HG02588 (cell line): ENCODE measurements around the gene SPECC1.

Source experiments
- ATAC-seq: cut with Tn5 transposase; IDR thresholded peaks from one replicate; pipeline ENCODE4 v1.9.1; 2021; ENCODE audit warnings: mild to moderate bottlenecking, moderate library complexity; ENCODE audit not compliant: unreplicated experiment

The SPECC1 gene

GRCh38 chr17:20200865-20201458 is 191.8 kb downstream of the SPECC1 start:
- ATAC-seq: no peak

- ATAC-seq: no peak
These were observed 193.0 kb downstream of the SPECC1 start for GRCh38 chr17:20202141-20202621.

- no peak for ATAC-seq
These were observed 193.9 kb downstream of the SPECC1 start for GRCh38 chr17:20203018-20203417.

GRCh38 chr17:20203761-20204263 is 194.7 kb downstream of the SPECC1 start:
- ATAC-seq: no peak

- no peak for ATAC-seq
These were observed 196.4 kb downstream of the SPECC1 start for GRCh38 chr17:20205609-20206008.

GRCh38 chr17:20206068-20206467 is 196.9 kb downstream of the SPECC1 start:
- no peak for ATAC-seq

GRCh38 chr17:20206591-20206990 is 197.4 kb downstream of the SPECC1 start:
- ATAC-seq: no peak

- ATAC-seq: no peak
These were observed 198.3 kb downstream of the SPECC1 start for GRCh38 chr17:20207262-20207985.

GRCh38 chr17:20208717-20209116 is 199.6 kb downstream of the SPECC1 start:
- no peak for ATAC-seq

GRCh38 chr17:20210180-20210579 is 201.0 kb downstream of the SPECC1 start:
- no peak for ATAC-seq

GRCh38 chr17:20210614-20211013 is 201.5 kb downstream of the SPECC1 start:
- no peak for ATAC-seq

GRCh38 chr17:20211246-20211645 is 202.1 kb downstream of the SPECC1 start:
- ATAC-seq: no peak

- ATAC-seq: no peak
These were observed 204.3 kb downstream of the SPECC1 start for GRCh38 chr17:20213449-20213848.

GRCh38 chr17:20214794-20215193 is 205.6 kb downstream of the SPECC1 start:
- no peak for ATAC-seq

- ATAC-seq: no peak
These were observed 207.1 kb downstream of the SPECC1 start for GRCh38 chr17:20216154-20216815.

GRCh38 chr17:20216853-20217252 is 207.7 kb downstream of the SPECC1 start:
- ATAC-seq: no peak

- ATAC-seq: no peak
These were observed 208.5 kb downstream of the SPECC1 start for GRCh38 chr17:20217677-20218076.

- no peak for ATAC-seq
These were observed 209.1 kb downstream of the SPECC1 start for GRCh38 chr17:20218272-20218671.

- ATAC-seq: no peak
These were observed 214.7 kb downstream of the SPECC1 start for GRCh38 chr17:20223808-20224328.

- ATAC-seq: no peak
These were observed 215.2 kb downstream of the SPECC1 start for GRCh38 chr17:20224379-20224778.
